ENCODE results near the gene TENM4. TPM values are rescaled to one million over a fixed set of nuclear protein-coding genes. Genes with fewer than 3 reads are reported as not detected.

The TENM4 gene
- total RNA-seq, 1 donor from 2014 or later: 0.63 TPM

DNA sequence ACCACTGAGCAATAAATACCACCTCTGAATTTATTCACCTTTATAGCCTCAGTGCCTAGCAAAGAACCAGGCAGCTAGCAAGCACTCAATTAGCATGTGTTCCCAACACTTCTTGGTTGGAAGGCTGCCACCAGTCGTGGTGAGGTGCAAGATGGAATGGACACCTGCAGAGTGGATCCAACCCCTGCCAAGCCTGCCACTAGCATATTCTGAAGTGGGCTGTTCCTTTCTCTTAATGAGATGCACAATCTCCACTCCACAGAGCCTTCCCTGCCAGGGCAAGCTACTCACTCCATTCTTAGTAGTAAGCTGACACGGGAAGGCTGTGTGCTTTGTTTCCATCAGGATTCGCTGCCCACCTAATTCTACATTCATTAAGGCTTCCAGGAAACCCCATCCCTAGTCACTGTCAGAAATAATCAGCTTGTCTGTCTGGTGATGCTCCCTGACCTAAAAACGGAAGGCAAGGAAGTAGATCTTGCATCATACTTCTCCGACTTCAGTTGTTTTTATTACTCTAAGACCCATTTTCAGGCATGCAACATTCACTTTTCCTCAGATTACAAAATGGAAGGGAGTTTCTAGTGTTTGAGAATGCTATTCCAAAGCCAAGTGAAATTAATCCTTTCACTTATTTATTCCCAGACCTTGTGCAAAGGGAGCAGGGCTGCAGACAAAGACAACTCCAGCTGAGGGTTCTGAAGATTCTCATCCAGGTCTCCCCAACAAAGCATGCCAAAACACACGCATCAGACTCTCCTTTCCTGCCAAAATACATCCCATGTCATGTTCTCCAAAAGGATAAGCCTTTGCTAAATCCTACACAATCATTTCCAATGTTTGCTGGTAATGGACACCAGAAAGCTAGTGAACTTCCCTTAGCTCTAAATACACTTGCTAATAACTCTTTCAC is 128.0 kb downstream of the TENM4 start:
- Histone ChIP-seq H3K9me3 (replicated peaks) (no peaks in the 10 kb centered on the region), H3K27me3 (ENCODE audit: low read depth) (peaks cover 42% of the 10 kb centered on the region), H3K4me3 (no peak overlapping the region), H3K4me1 (no peaks in the 10 kb centered on the region), H3K27ac (replicated peaks) (no peak overlapping the region), H3K36me3 (no peaks in the 10 kb centered on the region)
- no peak for DNase-seq
- TF ChIP-seq, protein P1, sequence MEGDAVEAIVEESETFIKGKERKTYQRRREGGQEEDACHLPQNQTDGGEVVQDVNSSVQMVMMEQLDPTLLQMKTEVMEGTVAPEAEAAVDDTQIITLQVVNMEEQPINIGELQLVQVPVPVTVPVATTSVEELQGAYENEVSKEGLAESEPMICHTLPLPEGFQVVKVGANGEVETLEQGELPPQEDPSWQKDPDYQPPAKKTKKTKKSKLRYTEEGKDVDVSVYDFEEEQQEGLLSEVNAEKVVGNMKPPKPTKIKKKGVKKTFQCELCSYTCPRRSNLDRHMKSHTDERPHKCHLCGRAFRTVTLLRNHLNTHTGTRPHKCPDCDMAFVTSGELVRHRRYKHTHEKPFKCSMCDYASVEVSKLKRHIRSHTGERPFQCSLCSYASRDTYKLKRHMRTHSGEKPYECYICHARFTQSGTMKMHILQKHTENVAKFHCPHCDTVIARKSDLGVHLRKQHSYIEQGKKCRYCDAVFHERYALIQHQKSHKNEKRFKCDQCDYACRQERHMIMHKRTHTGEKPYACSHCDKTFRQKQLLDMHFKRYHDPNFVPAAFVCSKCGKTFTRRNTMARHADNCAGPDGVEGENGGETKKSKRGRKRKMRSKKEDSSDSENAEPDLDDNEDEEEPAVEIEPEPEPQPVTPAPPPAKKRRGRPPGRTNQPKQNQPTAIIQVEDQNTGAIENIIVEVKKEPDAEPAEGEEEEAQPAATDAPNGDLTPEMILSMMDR (IDR thresholded peaks at IDR 0.05; ENCODE audit: borderline replicate concordance): no peak
- intact Hi-C loops (cut with micrococcal nuclease): no loop called here

DNA sequence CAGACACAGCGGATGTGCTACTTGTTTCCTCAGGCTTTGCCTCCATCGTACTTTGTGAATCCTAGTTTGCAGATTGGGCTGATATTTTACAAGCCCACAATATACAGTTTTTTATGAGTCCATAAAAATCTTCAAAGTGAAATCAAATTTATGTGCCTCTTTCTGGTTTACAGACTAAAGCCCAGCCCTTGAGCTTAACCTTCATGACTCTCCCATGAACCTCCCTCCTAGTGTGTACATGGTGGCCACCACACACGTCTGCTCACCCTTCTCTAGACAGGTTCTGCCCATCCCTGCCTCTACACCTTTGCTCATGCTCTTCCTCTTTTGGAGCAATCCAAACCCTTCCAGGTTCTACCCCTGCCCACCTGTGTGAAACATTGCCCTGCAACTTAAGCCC is 129.4 kb downstream of the TENM4 start:
- no peak overlapping the region for H3K4me3 ChIP-seq
- no peaks in the 10 kb centered on the region for H3K36me3 ChIP-seq
- H3K27ac ChIP-seq (replicated peaks): no peak overlapping the region
- no peaks in the 10 kb centered on the region for H3K4me1 ChIP-seq
- intact Hi-C loops (cut with micrococcal nuclease): no loop called here
- TF ChIP-seq, protein P1 (IDR thresholded peaks at IDR 0.05; ENCODE audit: borderline replicate concordance): no peak
- no peaks in the 10 kb centered on the region for H3K9me3 ChIP-seq (replicated peaks)
- no peak for DNase-seq
- peaks cover 41% of the 10 kb centered on the region for H3K27me3 ChIP-seq (ENCODE audit: low read depth)

DNA sequence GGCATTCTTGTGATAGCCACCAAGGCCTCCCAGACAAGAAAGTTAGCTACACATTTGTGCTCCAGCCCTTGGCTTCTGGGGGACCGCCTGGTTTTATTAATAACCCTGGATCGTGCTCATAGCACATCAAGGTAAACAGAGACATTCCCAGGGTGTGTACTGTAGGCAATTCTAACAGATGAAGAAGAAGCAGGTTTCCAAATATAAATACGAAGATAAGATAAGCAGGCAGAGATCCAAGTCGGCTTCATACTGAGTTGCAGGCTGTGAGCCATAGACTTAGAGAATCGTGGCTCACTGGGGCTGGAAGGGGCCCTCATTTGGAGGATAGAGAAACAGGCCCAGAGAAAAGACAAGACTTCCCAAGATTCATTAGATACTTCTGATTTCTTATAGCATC is 131.4 kb downstream of the TENM4 start:
- Histone ChIP-seq H3K4me3 (no peak overlapping the region), H3K27me3 (ENCODE audit: low read depth) (peaks cover 30% of the 10 kb centered on the region), H3K9me3 (replicated peaks) (no peaks in the 10 kb centered on the region), H3K36me3 (no peaks in the 10 kb centered on the region), H3K4me1 (no peaks in the 10 kb centered on the region), H3K27ac (replicated peaks) (no peak overlapping the region)
- TF ChIP-seq, protein P1 (IDR thresholded peaks at IDR 0.05; ENCODE audit: borderline replicate concordance): no peak
- DNase-seq: no peak
- intact Hi-C loops (cut with micrococcal nuclease): no loop called here

DNA sequence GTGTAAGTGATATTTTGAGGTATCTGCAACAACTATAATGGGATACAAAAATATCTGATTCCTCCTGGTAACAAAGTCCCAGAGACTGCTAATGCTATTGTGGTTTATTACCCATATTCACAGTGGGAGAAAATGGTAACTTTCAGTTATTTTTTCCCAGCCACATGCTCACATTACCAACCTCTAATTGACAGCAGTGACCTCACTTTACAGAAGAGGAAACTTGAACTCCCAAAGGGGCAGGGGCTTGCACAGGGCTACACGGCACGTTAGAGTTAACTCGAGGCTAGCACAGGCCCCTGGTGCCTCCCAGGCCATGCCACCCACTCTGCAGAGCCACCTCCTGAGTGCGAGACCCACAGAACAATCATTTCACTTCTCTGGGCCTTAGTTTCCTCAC is 132.4 kb downstream of the TENM4 start:
- Histone ChIP-seq H3K9me3 (replicated peaks) (no peaks in the 10 kb centered on the region), H3K27ac (replicated peaks) (no peak overlapping the region), H3K27me3 (ENCODE audit: low read depth) (peaks cover 25% of the 10 kb centered on the region), H3K36me3 (no peaks in the 10 kb centered on the region), H3K4me1 (no peaks in the 10 kb centered on the region), H3K4me3 (no peak overlapping the region)
- TF ChIP-seq, protein P1 (IDR thresholded peaks at IDR 0.05; ENCODE audit: borderline replicate concordance): no peak
- intact Hi-C loops (cut with micrococcal nuclease): no loop called here
- no peak for DNase-seq

DNA sequence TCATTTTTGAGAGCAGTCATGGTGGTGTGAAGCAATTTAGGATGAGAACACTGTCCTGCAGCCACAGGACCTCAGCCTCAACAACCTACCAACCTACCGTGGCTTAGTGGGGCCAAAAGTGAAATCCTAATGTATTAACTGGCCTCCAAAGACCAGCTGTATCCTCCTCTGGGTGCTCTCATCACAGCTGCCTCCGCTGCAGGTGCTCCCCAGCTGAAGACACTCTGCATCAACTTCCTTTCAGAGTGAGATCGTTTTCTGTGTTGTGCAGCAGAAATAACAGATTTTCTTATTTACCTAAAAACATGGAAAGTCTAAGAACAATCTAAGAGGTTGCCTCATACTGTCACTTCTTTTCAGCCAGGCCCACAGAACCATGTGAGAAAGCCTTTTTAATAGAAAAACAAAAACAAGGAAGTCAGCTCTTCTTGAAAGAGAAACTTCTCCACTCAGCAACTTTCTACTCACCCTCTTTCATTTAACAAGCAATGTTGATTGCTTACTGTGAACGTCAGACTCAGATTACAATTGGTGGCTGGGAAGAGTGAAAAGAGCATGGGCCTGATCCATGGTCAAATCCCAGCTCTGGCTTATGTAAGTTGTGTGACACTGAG is 136.1 kb downstream of the TENM4 start:
- DNase-seq: no peak
- H3K27ac ChIP-seq (replicated peaks): peak overlapping the region; percentile 18
- TF ChIP-seq, protein P1 (IDR thresholded peaks at IDR 0.05; ENCODE audit: borderline replicate concordance): no peak

More for the DNA sequence above, 136.1 kb downstream of the TENM4 start:
- H3K9me3 ChIP-seq (replicated peaks): no peaks in the 10 kb centered on the region
- no peaks in the 10 kb centered on the region for H3K4me1 ChIP-seq
- H3K36me3 ChIP-seq: no peaks in the 10 kb centered on the region
- H3K27me3 ChIP-seq (ENCODE audit: low read depth): peaks cover 3% of the 10 kb centered on the region
- H3K4me3 ChIP-seq: no peak overlapping the region
- intact Hi-C loops (cut with micrococcal nuclease): no loop called here
